Measurements from ENCODE around the gene PDE4B. TPM values are rescaled to one million over a fixed set of nuclear protein-coding genes. Genes with fewer than 3 reads are reported as not detected.

PDE4B gene
- total RNA-seq, 1 donor from 2014 or later, result 0.57 TPM

DNA sequence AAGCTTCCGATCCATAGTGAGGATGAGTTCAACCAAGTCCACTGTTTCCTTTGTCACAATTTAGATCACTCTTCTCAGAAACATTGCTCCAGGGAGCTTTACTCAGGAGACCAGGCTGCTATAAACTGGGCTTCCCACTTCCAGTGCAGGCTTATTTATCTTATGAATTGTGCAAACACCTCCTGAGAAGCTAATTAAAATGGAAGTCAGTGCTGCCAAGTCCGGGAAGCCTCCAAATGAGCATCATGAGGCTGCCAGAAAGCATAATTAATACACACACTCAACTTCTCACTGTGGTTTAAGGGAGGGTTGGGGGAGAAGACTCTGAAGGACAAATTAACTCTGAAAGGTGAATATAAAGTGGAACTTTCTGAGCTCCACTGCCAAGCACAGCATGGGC is 596.2 kb downstream of the PDE4B start:
- H3K27ac Mint-ChIP-seq (ENCODE audit: unreplicated experiment), result no peak overlapping the region
- H3K4me3 Mint-ChIP-seq (ENCODE audit: unreplicated experiment), result no peak overlapping the region
- no peak for DNase-seq (ENCODE audit: low spot score)
- TF ChIP-seq CTCF (IDR thresholded peaks at IDR 0.05), result no peak
- no peaks in the 10 kb centered on the region for H3K4me1 Mint-ChIP-seq (ENCODE audit: low read depth)
- peaks cover 7% of the 10 kb centered on the region for H3K36me3 Mint-ChIP-seq (ENCODE audit: low read depth)
- peaks cover 25% of the 10 kb centered on the region for H3K9me3 Mint-ChIP-seq (ENCODE audit: low read depth)
- H3K27me3 Mint-ChIP-seq (ENCODE audit: low read depth), result no peaks in the 10 kb centered on the region

- H3K4me1 Mint-ChIP-seq (ENCODE audit: low read depth), result peaks cover 6% of the 10 kb centered on the region
- no peaks in the 10 kb centered on the region for H3K27me3 Mint-ChIP-seq (ENCODE audit: low read depth)
- no peak for TF ChIP-seq CTCF (IDR thresholded peaks at IDR 0.05)
- H3K27ac Mint-ChIP-seq (ENCODE audit: unreplicated experiment), result no peak overlapping the region
- no peak overlapping the region for H3K4me3 Mint-ChIP-seq (ENCODE audit: unreplicated experiment)
- H3K9me3 Mint-ChIP-seq (ENCODE audit: low read depth), result no peaks in the 10 kb centered on the region
- H3K36me3 Mint-ChIP-seq (ENCODE audit: low read depth), result no peaks in the 10 kb centered on the region
- no peak for DNase-seq (ENCODE audit: low spot score)
Observed at GRCh38 chr1:66393586-66394287, 601.0 kb downstream of the PDE4B start.

DNA sequence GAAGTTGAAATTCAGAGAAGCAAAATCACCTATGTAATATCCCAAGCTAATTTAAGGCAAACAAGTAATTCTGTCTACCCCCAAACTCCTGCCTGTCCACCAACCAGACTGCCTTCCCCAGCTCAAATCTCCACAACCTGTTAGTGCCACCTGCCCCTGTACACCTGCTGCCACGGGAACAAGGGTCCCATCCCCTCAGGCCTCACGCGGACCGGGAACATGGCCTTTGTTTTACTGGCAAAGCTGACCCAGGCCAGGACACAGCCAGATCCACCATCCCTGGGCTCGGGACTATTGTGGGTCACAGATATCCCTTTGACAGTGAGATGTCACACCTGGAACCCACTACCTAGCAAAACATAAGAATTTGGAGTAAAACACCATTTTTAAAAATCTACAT is 601.9 kb downstream of the PDE4B start:
- Mint-ChIP-seq H3K27ac (ENCODE audit: unreplicated experiment) (no peak overlapping the region), H3K36me3 (ENCODE audit: low read depth) (no peaks in the 10 kb centered on the region), H3K4me3 (ENCODE audit: unreplicated experiment) (no peak overlapping the region), H3K9me3 (ENCODE audit: low read depth) (no peaks in the 10 kb centered on the region), H3K4me1 (ENCODE audit: low read depth) (peaks cover 6% of the 10 kb centered on the region), H3K27me3 (ENCODE audit: low read depth) (no peaks in the 10 kb centered on the region)
- no peak for DNase-seq (ENCODE audit: low spot score)
- TF ChIP-seq CTCF (IDR thresholded peaks at IDR 0.05), result no peak

DNA sequence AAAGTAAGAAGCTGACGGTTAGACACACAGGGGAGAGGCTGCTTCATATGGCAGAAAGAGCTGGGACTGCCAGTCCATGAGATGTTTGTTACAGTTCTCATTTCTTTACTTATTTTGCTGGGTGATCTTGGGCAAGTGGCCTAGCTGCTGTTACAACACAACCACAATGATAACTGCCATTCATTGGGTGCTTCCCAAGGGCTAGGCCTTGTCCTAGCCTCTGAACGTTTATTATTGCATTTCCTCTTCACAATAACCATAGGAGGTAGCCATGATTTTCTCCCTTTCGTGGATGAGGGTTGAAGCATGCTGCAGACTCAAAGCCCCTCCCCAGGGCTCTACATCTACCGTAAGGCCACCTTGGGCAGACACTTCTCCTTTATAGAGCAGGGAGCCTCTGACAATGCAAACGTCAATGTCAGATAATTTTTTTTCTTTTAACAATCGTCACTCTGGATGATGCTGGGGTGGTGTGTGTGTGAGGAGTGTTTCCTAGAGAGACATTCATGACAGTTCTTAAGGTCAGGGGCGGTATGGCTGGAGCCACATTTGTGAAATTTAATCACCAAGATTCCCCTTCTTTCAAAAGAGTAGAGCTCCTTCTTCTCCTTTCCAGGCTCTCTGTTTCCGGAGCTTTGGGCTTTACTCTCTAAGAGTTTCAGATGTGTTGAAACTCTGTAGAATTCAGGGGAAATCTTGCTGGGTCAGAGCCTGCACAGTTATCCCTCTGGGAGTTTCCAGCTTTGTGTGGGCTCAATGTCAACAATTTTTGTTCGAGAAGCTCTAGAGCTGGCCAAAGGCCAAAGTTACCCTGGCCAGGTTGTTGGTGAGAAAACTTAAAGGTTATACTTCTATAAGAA is 602.7 kb downstream of the PDE4B start:
- H3K36me3 Mint-ChIP-seq (ENCODE audit: low read depth), result no peaks in the 10 kb centered on the region
- no peak overlapping the region for H3K4me3 Mint-ChIP-seq (ENCODE audit: unreplicated experiment)
- H3K4me1 Mint-ChIP-seq (ENCODE audit: low read depth), result peaks cover 13% of the 10 kb centered on the region
- no peaks in the 10 kb centered on the region for H3K9me3 Mint-ChIP-seq (ENCODE audit: low read depth)
- H3K27ac Mint-ChIP-seq (ENCODE audit: unreplicated experiment), result no peak overlapping the region
- DNase-seq (ENCODE audit: low spot score), result no peak
- TF ChIP-seq CTCF (IDR thresholded peaks at IDR 0.05), result no peak
- H3K27me3 Mint-ChIP-seq (ENCODE audit: low read depth), result no peaks in the 10 kb centered on the region

DNA sequence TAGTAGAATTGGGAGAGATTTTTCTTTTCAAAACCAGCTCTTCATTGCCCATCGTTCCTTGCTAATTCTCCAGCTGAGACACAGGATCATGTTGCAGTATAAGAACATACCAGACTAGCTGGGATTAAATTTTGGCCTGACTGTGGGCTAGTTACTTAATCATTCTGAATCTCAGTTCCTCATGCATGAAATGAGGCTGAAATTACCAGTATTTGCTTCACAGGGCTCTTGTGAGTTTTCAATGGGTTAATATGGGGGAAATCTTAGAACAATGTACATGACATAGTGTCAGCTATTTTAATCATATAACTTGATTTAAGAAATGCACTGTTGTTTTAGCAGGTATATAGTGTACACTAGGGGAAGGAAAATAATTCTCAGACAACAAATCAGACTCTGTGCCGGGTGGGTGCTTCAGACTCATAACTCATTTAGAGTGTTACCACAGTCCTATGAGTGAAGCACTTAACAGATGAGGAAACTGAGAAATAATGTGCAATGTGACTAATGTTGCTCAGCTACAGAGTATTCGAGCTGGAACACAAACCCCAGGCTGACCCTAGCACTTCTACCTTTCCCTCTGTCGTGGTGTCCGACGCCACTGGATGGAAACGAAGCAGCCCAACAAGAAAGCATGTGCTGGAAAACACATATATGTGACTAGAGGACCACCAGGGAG is 603.7 kb downstream of the PDE4B start:
- H3K9me3 Mint-ChIP-seq (ENCODE audit: low read depth), result no peaks in the 10 kb centered on the region

More for the DNA sequence above, 603.7 kb downstream of the PDE4B start:
- Mint-ChIP-seq H3K4me3 (ENCODE audit: unreplicated experiment) (no peak overlapping the region), H3K36me3 (ENCODE audit: low read depth) (no peaks in the 10 kb centered on the region), H3K27ac (ENCODE audit: unreplicated experiment) (no peak overlapping the region), H3K27me3 (ENCODE audit: low read depth) (no peaks in the 10 kb centered on the region), H3K4me1 (ENCODE audit: low read depth) (peaks cover 14% of the 10 kb centered on the region)
- TF ChIP-seq CTCF (IDR thresholded peaks at IDR 0.05), result no peak
- no peak for DNase-seq (ENCODE audit: low spot score)
